Measurements from ENCODE around the gene MED26.
"Not testable (repeated sequence)": the region's sequence is repeated elsewhere in the genome, so short reads cannot be mapped to it uniquely, and the experiment has no call there.

The MED26 gene, protein sequence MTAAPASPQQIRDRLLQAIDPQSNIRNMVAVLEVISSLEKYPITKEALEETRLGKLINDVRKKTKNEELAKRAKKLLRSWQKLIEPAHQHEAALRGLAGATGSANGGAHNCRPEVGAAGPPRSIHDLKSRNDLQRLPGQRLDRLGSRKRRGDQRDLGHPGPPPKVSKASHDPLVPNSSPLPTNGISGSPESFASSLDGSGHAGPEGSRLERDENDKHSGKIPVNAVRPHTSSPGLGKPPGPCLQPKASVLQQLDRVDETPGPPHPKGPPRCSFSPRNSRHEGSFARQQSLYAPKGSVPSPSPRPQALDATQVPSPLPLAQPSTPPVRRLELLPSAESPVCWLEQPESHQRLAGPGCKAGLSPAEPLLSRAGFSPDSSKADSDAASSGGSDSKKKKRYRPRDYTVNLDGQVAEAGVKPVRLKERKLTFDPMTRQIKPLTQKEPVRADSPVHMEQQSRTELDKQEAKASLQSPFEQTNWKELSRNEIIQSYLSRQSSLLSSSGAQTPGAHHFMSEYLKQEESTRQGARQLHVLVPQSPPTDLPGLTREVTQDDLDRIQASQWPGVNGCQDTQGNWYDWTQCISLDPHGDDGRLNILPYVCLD

DNA sequence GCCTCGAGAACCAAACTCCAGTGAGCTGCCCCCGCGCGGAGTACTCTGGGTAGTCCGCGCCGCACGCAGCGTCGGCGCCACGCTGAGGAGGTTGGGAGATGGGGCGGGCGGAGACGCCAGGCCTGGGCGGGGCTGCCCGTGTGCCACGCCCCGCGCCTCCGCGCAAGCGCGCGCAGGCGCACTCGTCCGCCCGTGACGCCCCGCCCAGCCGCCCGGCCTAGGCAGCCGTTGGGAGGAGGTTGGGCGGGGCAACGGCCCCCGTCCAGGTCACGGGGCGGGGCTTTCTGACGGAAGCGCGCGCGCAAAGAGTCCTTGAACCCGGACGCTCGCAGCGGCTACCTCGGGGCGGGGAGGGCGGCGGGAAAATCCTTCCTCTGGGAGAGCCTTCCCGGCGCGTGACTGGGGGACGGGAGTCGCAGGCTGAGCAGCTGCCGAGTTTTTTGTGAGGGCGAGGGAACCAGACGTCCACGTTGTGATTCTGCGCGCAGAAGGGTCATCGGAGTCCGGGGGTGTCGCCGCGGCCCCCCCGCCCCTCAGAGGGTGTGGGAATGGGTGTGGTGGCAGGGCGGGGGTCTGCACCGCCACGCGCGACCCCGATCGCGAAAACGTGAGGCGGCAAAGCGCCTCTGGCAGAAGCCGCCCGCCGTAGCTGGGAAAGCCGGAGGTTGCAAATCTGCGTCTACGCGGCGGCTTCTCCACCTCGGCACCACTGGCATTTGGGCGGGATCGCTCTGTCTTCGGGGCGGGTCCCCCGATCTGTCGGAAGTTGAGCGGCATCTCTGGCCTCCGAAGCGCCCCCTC is at the start of gene MED26:
TSS of gene MED26 (minus strand) at position 22 of the 801 bp plus-strand sequence. CDS start 261 bp downstream, outside the sequence.
- peak; percentile 83 for DNase-seq

DNA sequence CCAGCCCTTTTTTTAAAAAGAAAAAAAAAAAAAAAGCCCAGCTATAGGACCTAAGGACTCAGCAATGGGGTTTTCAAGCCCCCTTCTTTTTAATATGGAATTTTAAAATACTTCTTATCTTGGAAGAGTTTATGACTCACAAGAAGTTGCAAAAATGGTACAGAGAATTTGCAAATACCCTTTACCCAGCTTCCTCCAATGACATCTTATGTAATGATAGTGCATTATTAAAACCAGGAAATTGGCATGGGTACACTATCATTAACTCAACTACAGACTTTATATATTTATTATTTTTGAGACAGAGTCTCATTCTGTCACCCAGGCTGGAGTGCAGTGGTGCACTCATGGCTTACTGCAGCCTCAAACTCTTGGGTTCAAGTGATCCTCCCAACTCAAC is 49.1 kb upstream of the MED26 start:
- no peak for DNase-seq

GRCh38 chr19:16676101-16676798 is 48.2 kb upstream of the MED26 start:
- no peak for DNase-seq

- DNase-seq, result not testable (repeated sequence)
These were observed 45.8 kb upstream of the MED26 start for GRCh38 chr19:16673839-16674238.

DNA sequence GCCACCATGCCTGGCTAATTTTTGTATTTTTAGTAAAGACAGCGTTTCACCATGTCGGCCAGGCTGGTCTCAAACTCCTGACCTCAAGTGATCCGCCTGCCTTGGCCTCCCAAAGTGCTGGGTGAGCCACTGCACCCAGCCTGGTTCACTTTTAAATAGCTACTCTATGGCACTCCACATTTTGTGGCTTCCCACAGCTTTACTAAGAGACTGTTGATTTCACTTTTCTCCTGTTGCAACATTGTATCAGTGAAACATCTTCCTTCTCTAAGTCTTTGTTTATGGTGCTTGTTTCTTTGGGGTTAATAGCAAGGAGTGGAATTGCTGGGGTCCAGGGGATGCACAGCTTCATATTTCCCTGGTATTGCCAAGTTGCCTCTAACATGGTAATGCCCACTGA is 45.2 kb upstream of the MED26 start:
- DNase-seq, result no peak

GRCh38 chr19:16671652-16672274 is 43.8 kb upstream of the MED26 start:
- DNase-seq, result no peak

- no peak for DNase-seq
These were observed 42.3 kb upstream of the MED26 start for GRCh38 chr19:16670291-16670690.

- not testable (repeated sequence) for DNase-seq
These were observed 40.7 kb upstream of the MED26 start for GRCh38 chr19:16668702-16669101.

DNA sequence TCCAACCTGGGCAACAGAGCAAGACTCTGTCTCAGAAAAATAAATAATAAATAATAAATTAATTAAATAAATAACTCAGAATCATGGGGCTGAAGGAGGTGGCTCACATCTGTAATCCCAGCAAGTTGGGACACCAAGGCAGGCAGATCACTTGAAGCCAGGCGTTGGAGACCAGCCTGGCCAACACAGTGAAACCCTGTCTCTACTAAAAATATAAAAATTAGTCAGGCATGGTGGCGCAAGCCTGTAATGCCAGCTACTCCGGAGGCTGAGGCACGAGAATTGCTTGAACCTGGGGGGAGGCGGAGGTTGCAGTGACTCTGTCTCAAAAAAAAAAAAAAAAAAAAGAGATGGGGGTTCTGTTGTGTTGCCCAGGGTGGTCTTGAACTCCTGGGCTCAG is 40.2 kb upstream of the MED26 start:
- DNase-seq, result no peak

- no peak for DNase-seq
These were observed 33.6 kb upstream of the MED26 start for GRCh38 chr19:16661480-16662034.

DNA sequence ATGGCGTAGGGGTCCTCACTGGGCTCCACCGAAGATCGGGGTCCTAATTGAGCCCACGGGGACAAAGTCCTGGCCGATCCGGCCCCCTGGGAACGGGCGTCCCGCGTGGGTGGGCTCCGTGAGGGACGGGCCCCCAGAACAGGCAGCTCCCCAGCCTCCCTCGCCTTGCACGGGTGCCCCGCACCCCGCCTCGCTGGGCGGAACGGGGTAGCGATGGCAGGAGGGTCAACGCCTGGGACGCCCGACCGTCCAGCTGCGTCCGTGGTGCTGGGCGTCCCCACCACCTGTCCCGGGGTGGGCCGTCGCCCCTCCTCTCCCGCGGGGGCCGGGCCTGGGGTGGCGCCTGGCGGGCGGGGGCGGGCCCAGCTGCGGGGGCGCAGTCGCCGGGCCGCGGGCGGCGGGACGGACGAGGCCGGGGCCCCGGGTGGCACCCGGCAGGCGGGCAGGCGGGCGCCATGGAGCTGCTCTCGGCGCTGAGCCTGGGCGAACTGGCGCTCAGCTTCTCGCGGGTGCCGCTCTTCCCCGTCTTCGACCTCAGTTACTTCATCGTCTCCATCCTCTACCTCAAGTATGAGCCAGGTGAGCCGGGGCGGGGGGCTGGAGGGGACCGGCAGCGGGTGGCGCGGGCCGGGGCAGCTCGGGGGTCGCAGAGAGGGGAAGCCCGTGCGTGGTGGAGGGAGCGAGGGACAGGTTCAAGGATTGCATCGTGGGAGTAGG is 32.9 kb upstream of the MED26 start, which contains the start of gene TMEM38A:
TSS of gene TMEM38A (plus strand) at position 377 of the 717 bp plus-strand sequence. CDS start at position 456, 79 bp downstream.
- no peak for DNase-seq

GRCh38 chr19:16659832-16660708 is 32.1 kb upstream of the MED26 start, which contains the start of gene SMIM7:
Gene SMIM7 (minus strand): TSS chr19:16660144. CDS start chr19:16660110, 34 bp downstream.
- DNase-seq, result peak; percentile 93

GRCh38 chr19:16659464-16659831 is 31.4 kb upstream of the MED26 start:
- DNase-seq, result no peak

- no peak for DNase-seq
These were observed 29.4 kb upstream of the MED26 start for GRCh38 chr19:16657384-16657783.

- no peak for DNase-seq
These were observed 27.7 kb upstream of the MED26 start for GRCh38 chr19:16655727-16656126.

DNA sequence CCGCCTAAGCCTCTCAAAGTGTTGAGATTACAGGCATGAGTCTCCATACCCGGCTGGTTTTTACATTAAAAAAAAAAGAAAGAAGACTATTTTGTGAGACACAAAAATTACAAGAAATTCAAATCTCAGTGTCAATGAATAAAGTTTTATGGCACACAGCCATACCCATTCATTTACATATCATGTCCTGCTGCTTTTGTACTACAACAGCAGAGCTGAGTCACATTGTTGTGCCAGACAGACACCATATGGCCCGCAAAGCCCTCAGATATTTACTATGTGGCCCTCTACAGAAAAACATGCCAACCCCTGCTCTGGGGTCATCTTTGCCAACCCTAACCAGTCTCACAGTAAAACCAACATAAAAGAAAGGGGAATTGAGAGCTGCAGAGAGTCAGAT is 26.6 kb upstream of the MED26 start:
- DNase-seq, result no peak

GRCh38 chr19:16654140-16654539 is 26.1 kb upstream of the MED26 start:
- DNase-seq, result no peak

DNA sequence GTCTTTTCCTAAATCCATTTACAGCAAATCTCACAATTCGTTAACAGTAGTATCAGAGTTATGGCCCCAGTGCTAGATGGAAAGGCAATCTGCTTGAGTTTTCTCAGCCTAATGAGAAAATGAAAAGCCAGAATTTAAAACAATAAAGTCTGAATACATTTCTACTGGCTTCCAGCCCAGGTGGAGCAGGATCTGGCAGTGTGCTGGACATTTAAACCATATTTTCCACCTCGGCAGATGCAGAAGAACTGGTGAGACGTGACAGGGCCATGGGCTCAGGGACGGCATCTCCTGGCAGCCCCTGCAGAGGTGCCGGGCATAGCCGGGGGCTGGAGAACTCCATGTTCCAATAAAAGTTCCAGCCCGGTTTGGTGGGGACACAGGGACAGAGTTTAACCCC is 24.9 kb upstream of the MED26 start:
- no peak for DNase-seq

- not testable (repeated sequence) for DNase-seq
These were observed 23.6 kb upstream of the MED26 start for GRCh38 chr19:16651421-16652188.
